Left lobe of liver (tissue), 2 donors: ENCODE results near the gene DDIT4L. TPM values are rescaled to one million over a fixed set of nuclear protein-coding genes. Genes with fewer than 3 reads are reported as not detected.
"Not testable (repeated sequence)": the region's sequence is repeated elsewhere in the genome, so short reads cannot be mapped to it uniquely, and the experiment has no call there.

Experiments used
- ATAC-seq: fragments of 200-7000 bp; cut with Tn5 transposase; one replicate; pipeline ENCODE4 v1.9.1; 2020; ENCODE audit warnings: mild to moderate bottlenecking, moderate library complexity
- DNase-seq: peaks from one replicate; pipeline ENCODE4 v3.0.0-alpha.2; 2020; ENCODE audit warnings: low spot score
- total RNA-seq: library from RNA; stranded (reverse); gene quantifications from one replicate; pipeline ENCODE4 v1.2.1, GENCODE V29; 2021
- donor health status: DM: no; HTN: no; CAD: no; lungs with moderate emphysema.
- donor health status: DM: no; HTN: yes; CAD: no.

DDIT4L gene
- total RNA-seq, 1 donor from 2014 or later, result 0.33 TPM

DNA sequence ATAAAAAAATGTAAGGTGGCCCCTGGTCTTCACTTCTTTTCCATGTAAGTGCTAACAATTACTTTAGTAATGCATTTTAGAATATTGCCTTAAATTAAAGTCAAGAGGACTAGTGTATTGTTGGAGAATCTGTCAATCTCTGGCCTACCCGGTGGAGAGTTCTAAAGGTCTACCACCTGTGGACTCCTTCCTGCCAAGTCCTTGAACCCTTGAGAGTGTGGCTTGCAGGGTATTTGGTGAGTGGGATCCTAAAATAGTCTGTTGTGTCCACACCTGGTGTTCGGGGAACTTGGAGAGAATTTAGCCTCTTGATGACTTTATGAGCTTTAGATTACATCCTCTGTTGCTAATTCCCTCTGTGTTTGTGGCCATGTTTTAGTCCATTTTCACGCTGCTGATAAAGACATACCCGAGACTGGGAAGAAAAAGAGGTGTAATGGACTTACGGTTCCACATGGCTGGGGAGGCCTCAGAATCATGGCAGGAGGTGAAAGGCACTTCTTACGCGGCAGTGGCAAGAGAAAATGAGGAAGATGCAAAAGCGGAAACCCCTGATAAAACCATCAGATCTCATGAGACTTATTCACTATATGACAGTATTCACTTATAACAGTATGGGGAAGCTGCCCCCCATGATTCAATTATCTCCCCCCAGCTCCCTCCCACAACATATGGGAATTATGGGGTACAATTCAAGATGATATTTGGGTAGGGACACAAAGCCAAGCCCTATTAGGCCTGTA is 23.8 kb downstream of the DDIT4L start:
- no peak for DNase-seq
- ATAC-seq, result no peak

DNA sequence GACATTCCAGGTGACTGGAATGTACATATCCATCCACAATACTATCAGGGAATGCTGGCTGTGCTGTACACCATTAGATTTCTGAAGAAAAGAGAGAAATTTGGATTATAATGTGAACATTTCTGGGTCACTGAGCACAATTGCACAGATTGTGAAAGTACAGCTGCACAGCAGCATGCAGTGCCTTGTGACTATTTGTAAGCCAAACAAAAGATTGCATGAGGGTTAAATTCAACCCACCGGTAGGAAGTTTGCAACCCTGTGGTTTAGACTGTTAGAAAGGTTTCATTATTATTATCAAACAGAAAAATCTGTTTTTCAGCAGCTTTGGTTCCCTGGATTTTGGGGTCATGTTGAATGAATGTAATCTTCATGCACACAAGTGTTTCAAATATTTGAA is 24.5 kb downstream of the DDIT4L start:
- DNase-seq (no peak), ATAC-seq (no peak)

DNA sequence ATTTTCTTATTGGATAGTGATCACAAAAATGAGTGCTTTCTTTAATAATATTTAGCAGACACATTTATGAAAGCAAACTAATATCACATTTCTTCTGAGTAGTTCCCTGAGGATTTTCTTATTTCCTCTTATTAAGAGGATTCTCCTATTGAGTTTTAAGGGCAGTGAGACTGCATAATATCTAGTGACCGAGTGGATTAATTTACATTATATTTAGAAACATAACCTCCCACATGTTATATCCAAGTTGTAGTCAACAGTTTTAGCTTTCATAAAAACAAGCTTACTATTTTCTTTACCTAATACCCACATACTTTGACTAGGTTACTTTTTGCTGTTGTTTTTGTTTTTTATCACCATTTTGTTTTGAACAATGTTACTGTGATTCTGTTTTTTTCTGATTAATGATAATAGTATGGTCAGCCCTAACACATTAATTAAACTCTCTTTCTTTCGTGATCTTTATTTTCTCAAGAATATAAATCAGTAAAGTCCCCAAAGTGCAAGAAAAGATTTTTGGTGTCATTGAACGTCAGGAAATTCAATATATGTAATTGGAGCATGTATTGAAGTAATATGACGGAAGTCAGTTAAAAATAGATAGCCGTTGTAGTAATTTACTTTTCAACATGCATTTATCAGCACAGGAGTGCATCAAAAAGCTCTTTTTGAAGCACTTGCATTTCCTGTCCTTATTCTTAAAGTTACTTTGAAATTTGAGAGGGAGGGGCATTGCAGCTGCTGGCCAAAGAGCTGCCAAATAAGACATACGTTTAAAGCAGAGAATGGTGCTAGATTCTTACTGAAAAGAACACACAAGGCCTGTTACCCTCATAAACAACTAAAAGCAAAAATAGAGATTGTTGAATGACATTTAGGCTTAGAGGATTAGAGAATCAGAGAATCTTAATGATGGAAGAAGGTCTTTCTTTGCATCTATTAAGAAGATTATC is 25.2 kb downstream of the DDIT4L start:
- DNase-seq (no peak), ATAC-seq (no peak)

DNA sequence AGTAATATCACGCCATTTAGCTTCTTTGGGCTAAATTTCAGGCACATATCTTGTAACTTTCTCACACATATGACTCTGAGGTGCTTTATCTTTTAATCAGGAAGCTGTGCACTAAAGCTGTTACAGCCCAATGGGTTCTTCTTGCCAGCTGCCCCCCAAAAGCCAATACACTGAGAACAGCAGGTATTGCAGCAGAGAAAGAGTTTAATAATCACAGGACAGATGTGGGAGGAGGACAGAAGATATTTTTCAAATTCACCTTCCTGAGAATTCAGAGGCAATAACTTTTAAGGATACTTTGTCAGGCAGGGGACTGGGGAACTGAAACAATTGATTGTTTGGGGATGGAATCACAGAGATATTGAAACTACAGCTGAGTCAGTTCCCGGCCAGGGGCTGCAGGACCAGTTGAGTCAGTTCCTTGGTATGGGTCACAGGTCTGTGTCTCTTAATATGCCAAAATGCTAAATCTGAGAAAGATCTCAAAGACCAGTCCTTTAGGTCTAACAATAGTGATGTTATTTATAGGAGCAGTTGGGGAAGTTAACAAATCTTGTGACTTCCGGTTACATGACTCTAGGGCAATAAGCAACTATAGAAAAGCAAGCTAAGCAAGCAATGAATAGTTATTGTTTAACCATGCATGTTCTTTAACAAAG is 28.1 kb downstream of the DDIT4L start:
- ATAC-seq (no peak), DNase-seq (no peak)

DNA sequence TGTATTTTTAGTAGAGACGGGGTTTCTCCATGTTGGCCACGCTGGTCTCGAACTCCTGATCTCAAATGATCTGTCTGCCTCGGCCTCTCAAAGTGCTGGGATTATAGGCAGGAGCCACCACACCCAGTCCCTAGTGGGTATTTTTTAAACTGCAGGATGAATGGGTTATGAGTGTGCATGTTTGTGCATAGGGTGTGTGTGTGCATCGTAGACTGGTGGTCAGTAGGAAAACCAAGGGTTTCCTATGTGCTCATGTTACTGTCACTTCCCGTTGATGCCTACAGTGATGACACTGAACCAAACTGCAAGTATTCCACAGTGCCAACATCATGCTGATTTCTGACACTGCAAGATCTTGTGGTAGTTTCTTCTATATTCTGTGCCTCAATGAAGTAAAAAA is 41.1 kb downstream of the DDIT4L start:
- no peak for ATAC-seq

DNA sequence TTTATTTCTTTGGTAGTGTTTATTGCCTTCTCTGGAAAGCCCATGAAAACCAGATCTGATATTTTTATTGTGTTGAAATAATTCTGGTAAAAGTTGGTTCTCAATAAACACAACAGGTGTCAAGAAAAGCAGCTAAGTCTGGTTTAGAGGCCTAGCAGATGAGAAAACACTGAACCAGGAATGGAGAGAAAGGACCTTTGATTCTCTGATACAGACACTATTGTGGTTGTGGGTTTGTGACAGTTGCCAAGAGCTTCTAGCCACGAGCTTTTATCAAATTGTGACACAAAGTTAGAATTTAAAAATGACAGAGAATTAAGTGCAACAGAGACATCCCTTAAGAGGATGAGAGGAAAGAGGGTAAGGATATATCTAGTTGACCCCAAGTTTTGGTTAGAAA is 42.6 kb downstream of the DDIT4L start:
- no peak for DNase-seq
- no peak for ATAC-seq

More for the DNA sequence above, 41.1 kb downstream of the DDIT4L start:
- DNase-seq, result no peak

DNA sequence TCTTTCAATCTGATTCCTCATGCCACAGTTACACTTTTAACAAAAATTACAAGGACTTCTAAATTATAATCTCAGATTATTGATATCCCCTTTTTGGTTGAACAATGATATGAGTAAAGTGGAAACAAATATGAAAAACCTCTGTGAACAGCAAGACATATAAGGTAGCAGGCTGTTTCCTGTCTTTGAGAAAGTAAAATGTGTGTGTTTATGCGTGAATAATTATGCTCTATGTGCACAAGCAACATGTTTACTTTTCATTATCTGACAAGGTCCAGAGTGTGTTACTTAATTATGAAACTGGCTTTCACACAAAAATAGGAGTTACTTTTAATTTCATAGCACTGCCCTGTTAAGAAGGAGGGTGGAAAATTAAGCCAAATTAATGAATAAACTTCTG is 43.1 kb downstream of the DDIT4L start:
- DNase-seq (no peak), ATAC-seq (no peak)

DNA sequence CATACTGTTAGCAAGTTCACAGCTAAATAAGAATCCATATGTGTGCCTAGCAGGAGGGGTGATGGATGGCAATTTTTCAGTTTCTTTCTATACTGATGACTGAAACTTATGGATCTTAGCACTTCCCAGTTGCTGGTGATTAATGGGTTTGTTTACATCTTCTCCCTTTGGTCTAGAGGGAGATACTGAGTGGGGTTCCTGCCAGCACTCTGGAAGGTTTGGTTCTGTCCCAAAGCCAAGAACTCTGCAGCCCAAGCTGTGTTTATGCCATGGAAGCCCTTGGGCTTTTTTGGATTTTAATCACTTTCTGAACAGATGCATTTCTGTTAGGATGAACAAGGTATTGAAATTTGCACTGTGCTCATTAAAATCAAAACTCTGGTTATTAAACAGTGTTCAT is 43.5 kb downstream of the DDIT4L start:
- ATAC-seq (no peak), DNase-seq (no peak)

DNA sequence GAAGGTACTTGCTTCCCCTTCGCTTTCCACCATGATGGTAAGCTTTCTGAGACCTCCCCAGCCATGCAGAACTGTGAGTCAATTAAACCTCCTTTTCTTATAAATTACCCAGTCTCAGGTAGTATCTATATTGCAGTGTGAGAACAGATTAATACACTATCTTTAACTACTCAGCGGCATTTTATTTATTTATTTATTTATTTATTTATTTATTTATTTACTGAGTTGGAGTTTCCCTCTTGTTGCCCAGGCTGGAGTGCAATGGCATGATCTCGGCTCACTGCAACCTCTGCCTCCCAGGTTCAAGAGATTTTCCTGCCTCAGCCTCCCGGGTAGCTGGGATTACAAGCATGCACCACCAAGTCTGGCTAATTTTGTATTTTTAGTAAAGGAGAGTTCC is 52.9 kb downstream of the DDIT4L start:
- ATAC-seq, DNase-seq: not testable (repeated sequence)

Other genes with a start within 250 kb of the DDIT4L start
- gene DNAJB14, start 243.8 kb downstream of the DDIT4L start, total RNA-seq, result 16.2 TPM
- 35.8 TPM for gene H2AZ1, start 240.2 kb downstream of the DDIT4L start, total RNA-seq